Adrenal gland (tissue), 19 donors: ENCODE measurements around the gene PRPF8. TPM values are rescaled to one million over a fixed set of nuclear protein-coding genes. Genes with fewer than 3 reads are reported as not detected.

Experiments
- DNase-seq, 7 donors: peaks; one replicate each; pipeline ENCODE4 v3.0.0-alpha.2; 2019 to 2020
- H3K27ac ChIP-seq, 5 donors: fragments of 200-600 bp; sonication (generic) in 4 of 5; 1 replicate in 3 of 5; 2 replicates in 2 of 5; pipeline versions ENCODE4 v1.5.1 to v1.8.0; 2016 to 2020; ENCODE audit warnings: mild to moderate bottlenecking in 1 of 5
- H3K27me3 ChIP-seq: fragments of 200-600 bp; 2 replicates; pipeline ENCODE4 v1.8.0; 2021
- H3K36me3 ChIP-seq, 2 donors: fragments of 200-600 bp; replicated peaks in 1 of 2; 1 replicate in 1 of 2; 2 replicates in 1 of 2; pipeline versions ENCODE4 v1.5.1 to v1.8.0; 2018 to 2022
- H3K4me1 ChIP-seq, 2 donors: fragments of 200-600 bp; replicated peaks in 1 of 2; 1 replicate in 1 of 2; 2 replicates in 1 of 2; pipeline versions ENCODE4 v1.5.1 to v1.8.0; 2018 to 2021
- H3K4me3 ChIP-seq, 4 donors: fragments of 200-600 bp; sonication (generic) in 3 of 4; one replicate each; pipeline ENCODE4 v1.5.1; 2016 to 2018
- H3K9me3 ChIP-seq, 3 donors: fragments of 200-600 bp; sonication (generic) in 1 of 3; replicated peaks in 1 of 3; 1 replicate in 2 of 3; 2 replicates in 1 of 3; pipeline versions ENCODE4 v1.5.1 to v1.8.0; 2016 to 2021
- POLR2A ChIP-seq, 2 donors: fragments of 450-650 bp; IDR thresholded peaks; one replicate each; pipeline ENCODE4 v1.6.1; 2017; ENCODE audit warnings: antibody characterized with exemption in 2 of 2, mild to moderate bottlenecking in 2 of 2, moderate library complexity in 1 of 2
- WGBS, 4 donors: extraction: QIAGEN DNeasy Blood & Tissue Kit in 2 of 4; methylation state at CpG; one replicate each; pipeline versions ENCODE4 v1.1.5 to v1.1.7; 2013 to 2017; 5-methylcytosine and 5-hydroxymethylcytosine counted together
- intact Hi-C, 2 donors: fragments of 100-400 bp; cut with DNase I; formaldehyde crosslinking; loops; one replicate each; pipeline versions ENCODE4 v1.14.1 to v1.15.0; 2022 to 2023
- long read RNA-seq, 10 donors: library from polyadenylated mRNA in 3 of 10; unstranded in 2 of 10; stranded (forward) in 1 of 10; transcript quantifications; one replicate each; pipeline ENCODE4 v2.0.0 and lab custom pipeline, GENCODE V29; 2021 to 2026
- polyA plus RNA-seq, 3 donors: library from polyadenylated mRNA; stranded (reverse); fragments of 200-250 nt in 2 of 3; fragments of 350-450 nt in 1 of 3; fragmentation: Illumina TruSeq in 1 of 3; extraction: RNeasy Lipid Tissue Mini Kit (QIAGEN cat#74804) in 1 of 3; gene quantifications; one replicate each; pipeline ENCODE4 v1.2.3, GENCODE V29; 2013 to 2014
- total RNA-seq, 9 donors: library from RNA; depleted of rRNA in 4 of 9; stranded (reverse); fragments of >200 nt in 4 of 9; fragments of 120-200 nt in 1 of 9; fragmentation: NEBNext Ultra II Directional in 1 of 9; extraction: Animal tissue kit (Norgen Biotek cat#: 25700) in 1 of 9; gene quantifications; one replicate each; pipeline versions ENCODE4 v1.1.0 to v1.2.4, GENCODE V29; 2013 to 2023
- TF ChIP-seq, protein P1 (sequence below), 6 experiments: fragments of 450-650 bp in 4 of 6; fragments of 200-600 bp in 2 of 6; sonication (generic) in 1 of 6; IDR thresholded peaks; 1 replicate in 5 of 6; 2 replicates in 1 of 6; pipeline versions ENCODE4 v1.5.1 to v1.8.0; 2016 to 2021; ENCODE audit warnings: antibody characterized with exemption in 6 of 6, mild to moderate bottlenecking in 2 of 6, moderate library complexity in 1 of 6
- donor health status: healthy with polysubstance abuse.
- donor health status: Bipolar disorder and iron deficiency.
- donor health status: DM: yes; HTN: yes; CAD: no.
- donor health status: DM: no; HTN: no; CAD: no.
- donor health status: DM: no; HTN: no; CAD: no.
- donor health status: DM: yes; HTN: yes; CAD: no.

The PRPF8 gene
- total RNA-seq (100 to 1,000 TPM; 136 to 748 (median 227) TPM), polyA plus RNA-seq (100 to 1,000 TPM; 107 to 439 (median 155) TPM)
- long read RNA-seq, donor 1, full-length matches to known transcripts = 5 of 50 reads
- long read RNA-seq, donor 1, partial matches to known transcripts = 45 of 50 reads
- long read RNA-seq, donor 1, other reads (novel, unspliced or antisense) = 0 of 50 reads
- long read RNA-seq, donor 2, full-length matches to known transcripts = 7 of 61 reads
- long read RNA-seq, donor 2, partial matches to known transcripts = 54 of 61 reads
- long read RNA-seq, donor 2, other reads (novel, unspliced or antisense) = 0 of 61 reads
- long read RNA-seq, donor 3, full-length matches to known transcripts = 4 of 36 reads
- long read RNA-seq, donor 3, partial matches to known transcripts = 32 of 36 reads
- long read RNA-seq, donor 3, other reads (novel, unspliced or antisense) = 0 of 36 reads
- long read RNA-seq, donor 4, partial matches to known transcripts = 9 of 10 reads
- long read RNA-seq, donor 4, other reads (novel, unspliced or antisense) = 0 of 10 reads
- long read RNA-seq, donor 5, full-length matches to known transcripts = 40 of 104 reads
- long read RNA-seq, donor 5, partial matches to known transcripts = 55 of 104 reads
- long read RNA-seq, donor 5, other reads (novel, unspliced or antisense) = 9 of 104 reads
- long read RNA-seq, donor 6, partial matches to known transcripts = 10 of 11 reads
- long read RNA-seq, donor 6, other reads (novel, unspliced or antisense) = 1 of 11 reads
- long read RNA-seq, donor 7, full-length matches to known transcripts = 2 of 33 reads
- long read RNA-seq, donor 7, partial matches to known transcripts = 31 of 33 reads
- long read RNA-seq, donor 7, other reads (novel, unspliced or antisense) = 0 of 33 reads
- long read RNA-seq, donor 8, full-length matches to known transcripts = 4 of 55 reads
- long read RNA-seq, donor 8, partial matches to known transcripts = 51 of 55 reads
- long read RNA-seq, donor 8, other reads (novel, unspliced or antisense) = 0 of 55 reads
- long read RNA-seq, donor 9, full-length matches to known transcripts = 8 of 45 reads
- long read RNA-seq, donor 9, partial matches to known transcripts = 37 of 45 reads
- long read RNA-seq, donor 9, other reads (novel, unspliced or antisense) = 0 of 45 reads
- long read RNA-seq, donor 10, partial matches to known transcripts = 45 of 48 reads
- long read RNA-seq, donor 10, other reads (novel, unspliced or antisense) = 0 of 48 reads

- Histone ChIP-seq H3K36me3 (peaks cover 0 to 38% of the 10 kb centered on the region in 2 donors), H3K27me3 (no peaks in the 10 kb centered on the region), H3K27ac (peak within 1 kb of the TSS; percentile 88 to 98 (median 97)), H3K9me3 (no peaks in the 10 kb centered on the region), H3K4me3 (peak within 1 kb of the TSS; percentile 60 to 93 (median 84)), H3K4me1 (peaks cover 13 to 26% of the 10 kb centered on the region in 2 donors)
- DNase-seq = peak; percentile 98 to 100 (median 99)
- intact Hi-C loops = loop anchor here in 1 of 2 donors (2.0 kb wide), 1 partner anchor 26 kb away; the partner anchor contains the start of gene TLCD2
- TF ChIP-seq, protein P1, sequence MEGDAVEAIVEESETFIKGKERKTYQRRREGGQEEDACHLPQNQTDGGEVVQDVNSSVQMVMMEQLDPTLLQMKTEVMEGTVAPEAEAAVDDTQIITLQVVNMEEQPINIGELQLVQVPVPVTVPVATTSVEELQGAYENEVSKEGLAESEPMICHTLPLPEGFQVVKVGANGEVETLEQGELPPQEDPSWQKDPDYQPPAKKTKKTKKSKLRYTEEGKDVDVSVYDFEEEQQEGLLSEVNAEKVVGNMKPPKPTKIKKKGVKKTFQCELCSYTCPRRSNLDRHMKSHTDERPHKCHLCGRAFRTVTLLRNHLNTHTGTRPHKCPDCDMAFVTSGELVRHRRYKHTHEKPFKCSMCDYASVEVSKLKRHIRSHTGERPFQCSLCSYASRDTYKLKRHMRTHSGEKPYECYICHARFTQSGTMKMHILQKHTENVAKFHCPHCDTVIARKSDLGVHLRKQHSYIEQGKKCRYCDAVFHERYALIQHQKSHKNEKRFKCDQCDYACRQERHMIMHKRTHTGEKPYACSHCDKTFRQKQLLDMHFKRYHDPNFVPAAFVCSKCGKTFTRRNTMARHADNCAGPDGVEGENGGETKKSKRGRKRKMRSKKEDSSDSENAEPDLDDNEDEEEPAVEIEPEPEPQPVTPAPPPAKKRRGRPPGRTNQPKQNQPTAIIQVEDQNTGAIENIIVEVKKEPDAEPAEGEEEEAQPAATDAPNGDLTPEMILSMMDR (IDR thresholded peaks at IDR 0.05) = peak in 1 of 6 experiments; percentile 4
- TF ChIP-seq POLR2A (IDR thresholded peaks at IDR 0.05) = peak; percentile 97
- 0 to 1% (median 1%) methylated on average over 23 to 72 of the region's 72 CpGs for WGBS, 4 donors
These were observed at the start of gene PRPF8 for GRCh38 chr17:1684378-1685189. Gene PRPF8, minus strand, starts transcription at chr17:1684867. Its CDS starts 296 bp downstream, at chr17:1684571.

DNA sequence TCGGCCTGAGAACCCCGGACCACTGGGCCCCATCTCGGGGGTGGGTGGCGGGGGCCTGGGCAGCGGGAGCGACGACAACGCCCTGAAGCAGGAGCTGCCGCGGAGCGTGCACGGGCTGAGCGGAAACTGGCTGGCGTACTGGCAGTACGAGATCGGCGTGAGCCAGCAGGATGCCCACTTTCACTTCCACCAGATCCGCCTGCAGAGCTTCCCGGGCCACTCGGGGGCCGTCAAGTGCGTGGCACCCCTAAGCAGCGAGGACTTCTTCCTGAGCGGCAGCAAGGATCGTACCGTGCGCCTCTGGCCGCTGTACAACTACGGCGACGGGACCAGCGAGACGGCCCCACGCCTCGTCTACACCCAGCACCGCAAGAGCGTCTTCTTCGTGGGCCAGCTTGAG lies 49.1 kb upstream of the PRPF8 start:
- intact Hi-C loops = loop anchor here (10.0 kb wide), 2 partner anchors 111 to 131 kb away; no protein-coding TSS in a partner anchor
- no peak overlapping the region for H3K27ac ChIP-seq
- no peaks in the 10 kb centered on the region for H3K9me3 ChIP-seq
- WGBS, 4 donors = 93 to 96% (median 94%) methylated on average over 8 to 38 of the region's 38 CpGs
- DNase-seq = no peak
- no peaks in the 10 kb centered on the region for H3K27me3 ChIP-seq
- peaks cover 27 to 33% of the 10 kb centered on the region in 2 donors for H3K4me1 ChIP-seq
- H3K4me3 ChIP-seq = no peak overlapping the region
- peaks cover 0 to 20% of the 10 kb centered on the region in 2 donors for H3K36me3 ChIP-seq
- TF ChIP-seq POLR2A (IDR thresholded peaks at IDR 0.05) = no peak
- TF ChIP-seq, protein P1 (IDR thresholded peaks at IDR 0.05) = peak in 1 of 6 experiments; percentile 8

DNA sequence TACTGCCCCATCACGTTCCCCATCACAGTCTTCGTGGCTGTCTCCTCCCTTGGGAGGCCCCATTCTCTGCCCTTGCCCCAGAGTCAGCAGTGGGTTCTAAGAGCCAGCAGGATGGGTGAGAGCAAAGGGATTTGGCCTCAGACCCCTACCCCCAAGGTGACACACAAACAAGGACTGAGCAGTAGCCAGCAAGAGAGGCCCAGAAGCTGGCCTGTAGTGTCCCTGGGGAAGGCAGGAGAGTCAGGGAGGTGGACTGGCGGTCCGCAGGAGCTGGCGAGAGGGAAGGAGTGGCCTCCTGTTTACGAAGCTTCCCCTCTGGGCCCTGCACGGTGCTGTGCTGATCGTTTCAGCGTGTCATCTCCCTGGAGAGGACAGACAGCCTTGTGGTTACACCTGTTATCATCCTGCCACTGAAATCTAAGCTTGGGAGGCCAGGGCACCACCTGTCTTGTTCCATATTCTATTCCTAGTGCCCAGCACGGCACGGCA lies 48.2 kb upstream of the PRPF8 start:
- intact Hi-C loops = loop anchor here (10.0 kb wide), 2 partner anchors 112 to 132 kb away; no protein-coding TSS in a partner anchor
- DNase-seq = no peak
- H3K27me3 ChIP-seq = no peaks in the 10 kb centered on the region
- peaks cover 0 to 27% of the 10 kb centered on the region in 2 donors for H3K36me3 ChIP-seq
- no peak overlapping the region for H3K4me3 ChIP-seq
- peaks cover 27 to 33% of the 10 kb centered on the region in 2 donors for H3K4me1 ChIP-seq
- H3K27ac ChIP-seq = no peak overlapping the region
- 79 to 90% (median 81%) methylated on average over 11 of the region's 11 CpGs for WGBS, 4 donors
- no peaks in the 10 kb centered on the region for H3K9me3 ChIP-seq
- TF ChIP-seq, protein P1 (IDR thresholded peaks at IDR 0.05) = no peak
- TF ChIP-seq POLR2A (IDR thresholded peaks at IDR 0.05) = no peak
